Glutamatergic neuron (in vitro differentiated cells): ENCODE data around the gene TMEM26. TPM values are rescaled to one million over a fixed set of nuclear protein-coding genes. Genes with fewer than 3 reads are reported as not detected.

Experiments
- DNase-seq: peaks from one replicate; pipeline ENCODE4 v3.0.0; 2022
- H3K27ac Mint-ChIP-seq: one replicate; pipeline ENCODE4 v1.8.0; 2020; ENCODE audit warnings: mild to moderate bottlenecking, mixed read lengths, inconsistent platforms; ENCODE audit not compliant: unreplicated experiment
- H3K27me3 Mint-ChIP-seq: one replicate; pipeline ENCODE4 v1.8.0; 2020; ENCODE audit warnings: mild to moderate bottlenecking, moderate library complexity, mixed read lengths, inconsistent platforms; ENCODE audit not compliant: unreplicated experiment
- H3K36me3 Mint-ChIP-seq: one replicate; pipeline ENCODE4 v1.8.0; 2020; ENCODE audit warnings: mild to moderate bottlenecking, mixed read lengths, inconsistent platforms; ENCODE audit not compliant: unreplicated experiment
- H3K4me1 Mint-ChIP-seq: one replicate; pipeline ENCODE4 v1.8.0; 2020; ENCODE audit warnings: mild to moderate bottlenecking, low read depth, mixed read lengths, inconsistent platforms; ENCODE audit not compliant: unreplicated experiment
- H3K4me3 Mint-ChIP-seq: one replicate; pipeline ENCODE4 v1.8.0; 2020; ENCODE audit warnings: mild to moderate bottlenecking, mixed read lengths, inconsistent platforms; ENCODE audit not compliant: unreplicated experiment
- H3K9me3 Mint-ChIP-seq: one replicate; pipeline ENCODE4 v1.8.0; 2020; ENCODE audit warnings: mild to moderate bottlenecking, moderate library complexity, mixed read lengths, inconsistent platforms; ENCODE audit not compliant: unreplicated experiment
- total RNA-seq: library from RNA; stranded (reverse); fragmentation: NEBNext Ultra II Directional; extraction: Animal tissue kit (Norgen Biotek cat#: 25700); gene quantifications from one replicate; pipeline ENCODE4 v1.2.1, GENCODE V29; 2021; ENCODE audit not compliant: unreplicated experiment
- TF ChIP-seq, protein P1 (sequence below): fragments of 200-600 bp; sonication (generic); IDR thresholded peaks from one replicate; pipeline ENCODE4 v1.5.0; 2021; ENCODE audit not compliant: partially characterized antibody, unreplicated experiment

Gene TMEM26
- total RNA-seq, 1 donor from 2014 or later, result not detected

DNA sequence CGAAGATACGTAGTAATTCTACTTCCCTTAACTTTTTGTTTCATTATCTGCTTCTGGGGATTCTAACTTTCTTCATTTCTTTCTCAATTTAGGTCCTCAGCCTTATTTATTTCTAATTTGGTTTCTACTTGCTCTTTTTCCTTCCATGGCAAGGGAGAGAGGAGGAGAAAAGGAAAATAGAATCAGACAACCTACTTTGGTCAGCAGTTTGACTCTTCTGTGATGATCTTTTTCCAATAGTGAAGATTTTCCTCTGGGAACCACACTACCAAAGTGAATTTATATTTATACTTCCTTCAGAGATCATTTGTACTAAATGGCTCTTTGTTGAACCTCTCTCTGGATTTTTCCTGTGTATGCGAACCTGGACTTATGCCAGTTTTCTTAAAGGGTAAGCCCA lies 90.2 kb downstream of the TMEM26 start:
- no peak overlapping the region for H3K4me3 Mint-ChIP-seq
- TF ChIP-seq, protein P1, sequence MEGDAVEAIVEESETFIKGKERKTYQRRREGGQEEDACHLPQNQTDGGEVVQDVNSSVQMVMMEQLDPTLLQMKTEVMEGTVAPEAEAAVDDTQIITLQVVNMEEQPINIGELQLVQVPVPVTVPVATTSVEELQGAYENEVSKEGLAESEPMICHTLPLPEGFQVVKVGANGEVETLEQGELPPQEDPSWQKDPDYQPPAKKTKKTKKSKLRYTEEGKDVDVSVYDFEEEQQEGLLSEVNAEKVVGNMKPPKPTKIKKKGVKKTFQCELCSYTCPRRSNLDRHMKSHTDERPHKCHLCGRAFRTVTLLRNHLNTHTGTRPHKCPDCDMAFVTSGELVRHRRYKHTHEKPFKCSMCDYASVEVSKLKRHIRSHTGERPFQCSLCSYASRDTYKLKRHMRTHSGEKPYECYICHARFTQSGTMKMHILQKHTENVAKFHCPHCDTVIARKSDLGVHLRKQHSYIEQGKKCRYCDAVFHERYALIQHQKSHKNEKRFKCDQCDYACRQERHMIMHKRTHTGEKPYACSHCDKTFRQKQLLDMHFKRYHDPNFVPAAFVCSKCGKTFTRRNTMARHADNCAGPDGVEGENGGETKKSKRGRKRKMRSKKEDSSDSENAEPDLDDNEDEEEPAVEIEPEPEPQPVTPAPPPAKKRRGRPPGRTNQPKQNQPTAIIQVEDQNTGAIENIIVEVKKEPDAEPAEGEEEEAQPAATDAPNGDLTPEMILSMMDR, result no peak
- no peaks in the 10 kb centered on the region for H3K4me1 Mint-ChIP-seq
- no peaks in the 10 kb centered on the region for H3K36me3 Mint-ChIP-seq
- H3K27ac Mint-ChIP-seq, result no peak overlapping the region
- no peaks in the 10 kb centered on the region for H3K27me3 Mint-ChIP-seq
- DNase-seq, result no peak
- H3K9me3 Mint-ChIP-seq, result no peaks in the 10 kb centered on the region

DNA sequence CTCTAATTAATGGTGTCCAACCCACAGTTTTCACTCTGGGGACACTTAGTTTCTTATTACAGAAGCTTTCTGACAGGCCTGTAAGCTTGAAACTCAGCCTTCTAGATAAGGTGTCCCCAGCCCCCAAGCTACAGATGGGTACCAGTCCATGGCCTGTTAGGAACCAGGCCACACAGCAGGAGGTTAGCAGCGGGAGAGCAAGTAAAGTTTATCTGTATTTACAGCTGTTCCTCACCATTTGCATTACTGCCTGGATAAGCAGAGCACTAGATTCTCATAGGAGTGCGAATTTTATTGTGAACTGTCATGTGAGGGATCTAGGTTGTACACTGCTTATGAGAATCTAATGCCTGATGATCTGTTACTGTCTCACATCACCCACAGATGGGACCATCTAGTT lies 93.7 kb downstream of the TMEM26 start:
- H3K4me1 Mint-ChIP-seq, result no peaks in the 10 kb centered on the region
- H3K4me3 Mint-ChIP-seq, result no peak overlapping the region
- no peak overlapping the region for H3K27ac Mint-ChIP-seq
- DNase-seq, result no peak
- H3K27me3 Mint-ChIP-seq, result no peaks in the 10 kb centered on the region
- no peaks in the 10 kb centered on the region for H3K9me3 Mint-ChIP-seq
- no peaks in the 10 kb centered on the region for H3K36me3 Mint-ChIP-seq
- TF ChIP-seq, protein P1, result no peak

DNA sequence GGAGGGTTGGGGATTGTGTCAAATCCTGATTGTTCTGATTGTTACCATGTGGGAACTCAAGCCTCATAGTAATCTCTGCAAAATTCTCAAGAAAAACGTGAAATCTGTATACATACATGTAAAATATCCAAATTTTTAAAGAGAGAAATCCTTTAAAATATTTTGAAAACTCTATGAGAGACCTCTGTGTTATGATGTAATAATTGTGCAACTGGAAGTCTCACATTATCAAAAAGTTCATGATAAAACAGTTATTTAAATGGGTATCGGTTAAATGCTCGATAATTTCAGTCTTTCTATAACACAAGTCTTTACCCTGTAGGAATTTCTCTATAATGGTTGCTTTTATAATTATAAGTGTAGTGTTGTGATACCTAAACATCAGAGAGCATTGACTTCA lies 95.5 kb downstream of the TMEM26 start:
- no peaks in the 10 kb centered on the region for H3K9me3 Mint-ChIP-seq
- H3K4me3 Mint-ChIP-seq, result no peak overlapping the region
- no peaks in the 10 kb centered on the region for H3K36me3 Mint-ChIP-seq
- H3K27ac Mint-ChIP-seq, result no peak overlapping the region
- H3K4me1 Mint-ChIP-seq, result no peaks in the 10 kb centered on the region
- TF ChIP-seq, protein P1, result no peak
- DNase-seq, result no peak
- no peaks in the 10 kb centered on the region for H3K27me3 Mint-ChIP-seq

Other genes with a start within 250 kb of the TMEM26 start
- not detected for gene CABCOCO1, start 209.5 kb upstream of the TMEM26 start, total RNA-seq